ENCODE results near the gene MATR3. TPM values are rescaled to one million over a fixed set of nuclear protein-coding genes. Genes with fewer than 3 reads are reported as not detected.

The MATR3 gene
- total and polyA plus RNA-seq, 2 donors (not counting 1 experiment from before 2014, with no cell fraction given): 175 to 183 TPM

GRCh38 chr5:139287890-139288635 lies 5.5 kb upstream of the MATR3 start:
- peaks cover 6% of the 10 kb centered on the region for H3K36me3 ChIP-seq (ENCODE audit: control insufficient read depth, insufficient read depth, low read length)
- H3K27me3 ChIP-seq (ENCODE audit: control insufficient read depth, insufficient read depth, low read length): no peaks in the 10 kb centered on the region
- no peak overlapping the region for H3K27ac ChIP-seq (ENCODE audit: insufficient read depth, low read length)
- H3K79me2 ChIP-seq (ENCODE audit: control insufficient read depth, insufficient read depth, low read length): no peaks in the 10 kb centered on the region
- no peak overlapping the region for H3K9ac ChIP-seq (ENCODE audit: insufficient read depth, low read length)
- H2AFZ ChIP-seq (ENCODE audit: low read length): no peak overlapping the region
- H3K4me2 ChIP-seq (ENCODE audit: extremely low read depth, insufficient read depth, low read length): no peak overlapping the region
- DNase-seq (ENCODE audit: low read depth in 2 of 2): peak in 1 of 2 donors; percentile 31
- H3K9me3 ChIP-seq (ENCODE audit: control insufficient read depth, insufficient read depth, low read depth, low read length): no peaks in the 10 kb centered on the region
- TF ChIP-seq, protein P1, sequence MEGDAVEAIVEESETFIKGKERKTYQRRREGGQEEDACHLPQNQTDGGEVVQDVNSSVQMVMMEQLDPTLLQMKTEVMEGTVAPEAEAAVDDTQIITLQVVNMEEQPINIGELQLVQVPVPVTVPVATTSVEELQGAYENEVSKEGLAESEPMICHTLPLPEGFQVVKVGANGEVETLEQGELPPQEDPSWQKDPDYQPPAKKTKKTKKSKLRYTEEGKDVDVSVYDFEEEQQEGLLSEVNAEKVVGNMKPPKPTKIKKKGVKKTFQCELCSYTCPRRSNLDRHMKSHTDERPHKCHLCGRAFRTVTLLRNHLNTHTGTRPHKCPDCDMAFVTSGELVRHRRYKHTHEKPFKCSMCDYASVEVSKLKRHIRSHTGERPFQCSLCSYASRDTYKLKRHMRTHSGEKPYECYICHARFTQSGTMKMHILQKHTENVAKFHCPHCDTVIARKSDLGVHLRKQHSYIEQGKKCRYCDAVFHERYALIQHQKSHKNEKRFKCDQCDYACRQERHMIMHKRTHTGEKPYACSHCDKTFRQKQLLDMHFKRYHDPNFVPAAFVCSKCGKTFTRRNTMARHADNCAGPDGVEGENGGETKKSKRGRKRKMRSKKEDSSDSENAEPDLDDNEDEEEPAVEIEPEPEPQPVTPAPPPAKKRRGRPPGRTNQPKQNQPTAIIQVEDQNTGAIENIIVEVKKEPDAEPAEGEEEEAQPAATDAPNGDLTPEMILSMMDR (conservative IDR thresholded peaks at IDR 0.05 in 1 of 2, IDR thresholded peaks at IDR 0.05 in 1 of 2; ENCODE audit: low read depth in 1 of 2, low read length in 2 of 2): peak in 1 of 2 donors; percentile 5
- TF ChIP-seq EZH2 (IDR thresholded peaks at IDR 0.05; ENCODE audit: low read length, missing control alignments): no peak
- no peaks in the 10 kb centered on the region for H4K20me1 ChIP-seq (ENCODE audit: control insufficient read depth, extremely low read depth, insufficient read depth, low read length)
- no peaks in the 10 kb centered on the region for H3K4me1 ChIP-seq (ENCODE audit: control insufficient read depth, extremely low read depth, insufficient read depth, low read length)
- no peak overlapping the region for H3K4me3 ChIP-seq (replicated peaks in 1 of 4; ENCODE audit: control extremely low read depth in 1 of 4, insufficient read depth in 1 of 4, low read depth in 3 of 4, low read length in 4 of 4)

GRCh38 chr5:139291051-139291450 lies 2.5 kb upstream of the MATR3 start:
- no peak overlapping the region for H3K27ac ChIP-seq (ENCODE audit: insufficient read depth, low read length)
- H4K20me1 ChIP-seq (ENCODE audit: control insufficient read depth, extremely low read depth, insufficient read depth, low read length): peaks cover 3% of the 10 kb centered on the region
- TF ChIP-seq EZH2 (IDR thresholded peaks at IDR 0.05; ENCODE audit: low read length, missing control alignments): no peak
- TF ChIP-seq, protein P1 (conservative IDR thresholded peaks at IDR 0.05 in 1 of 2, IDR thresholded peaks at IDR 0.05 in 1 of 2; ENCODE audit: low read depth in 1 of 2, low read length in 2 of 2): no peak
- H3K9me3 ChIP-seq (ENCODE audit: control insufficient read depth, insufficient read depth, low read depth, low read length): no peaks in the 10 kb centered on the region
- no peak overlapping the region for H3K4me2 ChIP-seq (ENCODE audit: extremely low read depth, insufficient read depth, low read length)
- H2AFZ ChIP-seq (ENCODE audit: low read length): no peak overlapping the region
- H3K36me3 ChIP-seq (ENCODE audit: control insufficient read depth, insufficient read depth, low read length): no peaks in the 10 kb centered on the region
- no peaks in the 10 kb centered on the region for H3K27me3 ChIP-seq (ENCODE audit: control insufficient read depth, insufficient read depth, low read length)
- H3K79me2 ChIP-seq (ENCODE audit: control insufficient read depth, insufficient read depth, low read length): peaks cover 28% of the 10 kb centered on the region
- H3K4me1 ChIP-seq (ENCODE audit: control insufficient read depth, extremely low read depth, insufficient read depth, low read length): no peaks in the 10 kb centered on the region
- no peak for DNase-seq (ENCODE audit: low read depth in 2 of 2)
- no peak overlapping the region for H3K4me3 ChIP-seq (replicated peaks in 1 of 4; ENCODE audit: control extremely low read depth in 1 of 4, insufficient read depth in 1 of 4, low read depth in 3 of 4, low read length in 4 of 4)
- no peak overlapping the region for H3K9ac ChIP-seq (ENCODE audit: insufficient read depth, low read length)

DNA sequence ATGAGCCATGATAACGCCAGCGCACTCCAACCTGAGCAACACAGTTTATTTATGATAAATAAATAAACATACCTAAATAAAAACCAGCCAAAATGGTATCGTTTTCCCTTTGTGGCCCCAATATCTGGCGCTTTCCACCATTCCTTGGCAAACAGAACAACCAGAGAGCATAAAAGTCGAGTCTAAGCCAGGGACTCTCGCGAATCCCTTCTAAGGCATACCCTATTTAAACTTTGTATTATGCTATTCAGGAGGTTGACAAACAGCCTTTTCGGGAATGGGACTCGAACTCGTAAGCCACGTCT lies 386 bp upstream of the MATR3 start:
- Histone ChIP-seq H3K79me2 (ENCODE audit: control insufficient read depth, insufficient read depth, low read length) (peaks cover 49% of the 10 kb centered on the region), H3K9ac (ENCODE audit: insufficient read depth, low read length) (peak overlapping the region; percentile 99)
- DNase-seq (ENCODE audit: low read depth in 2 of 2): no peak

More for the DNA sequence above, 386 bp upstream of the MATR3 start:
- Histone ChIP-seq H3K9me3 (ENCODE audit: control insufficient read depth, insufficient read depth, low read depth, low read length) (no peaks in the 10 kb centered on the region), H2AFZ (ENCODE audit: low read length) (peak overlapping the region; percentile 90), H4K20me1 (ENCODE audit: control insufficient read depth, extremely low read depth, insufficient read depth, low read length) (peaks cover 12% of the 10 kb centered on the region), H3K4me2 (ENCODE audit: extremely low read depth, insufficient read depth, low read length) (peak overlapping the region; percentile 85), H3K36me3 (ENCODE audit: control insufficient read depth, insufficient read depth, low read length) (no peaks in the 10 kb centered on the region), H3K27ac (ENCODE audit: insufficient read depth, low read length) (peak overlapping the region; percentile 98), H3K4me1 (ENCODE audit: control insufficient read depth, extremely low read depth, insufficient read depth, low read length) (peaks cover 3% of the 10 kb centered on the region), H3K4me3 (replicated peaks in 1 of 4; ENCODE audit: control extremely low read depth in 1 of 4, insufficient read depth in 1 of 4, low read depth in 3 of 4, low read length in 4 of 4) (peak overlapping the region; percentile 53 to 91 (median 82)), H3K27me3 (ENCODE audit: control insufficient read depth, insufficient read depth, low read length) (no peaks in the 10 kb centered on the region)
- TF ChIP-seq, protein P1 (conservative IDR thresholded peaks at IDR 0.05 in 1 of 2, IDR thresholded peaks at IDR 0.05 in 1 of 2; ENCODE audit: low read depth in 1 of 2, low read length in 2 of 2): no peak

All from fibroblast of lung (primary cell).